ENCODE measurements around the gene MYCT1.
"Not testable (repeated sequence)": the region's sequence is repeated elsewhere in the genome, so short reads cannot be mapped to it uniquely, and the experiment has no call there.

Gene MYCT1

GRCh38 chr6:152697634-152698033 is at the start of gene MYCT1:
TSS of gene MYCT1 (plus strand) at chr6:152697897. CDS start at chr6:152697903, 6 bp downstream.
- no peak for DNase-seq (ENCODE audit: low read depth)

GRCh38 chr6:152648105-152648504 is 49.6 kb upstream of the MYCT1 start:
- no peak for DNase-seq (ENCODE audit: low read depth)

- DNase-seq (ENCODE audit: low read depth): no peak
Observed at GRCh38 chr6:152651986-152652385, 45.7 kb upstream of the MYCT1 start.

GRCh38 chr6:152661776-152662175 is 35.9 kb upstream of the MYCT1 start:
- DNase-seq (ENCODE audit: low read depth): no peak

GRCh38 chr6:152669895-152670294 is 27.8 kb upstream of the MYCT1 start:
- no peak for DNase-seq (ENCODE audit: low read depth)

GRCh38 chr6:152671171-152671570 is 26.5 kb upstream of the MYCT1 start:
- DNase-seq (ENCODE audit: low read depth): no peak

GRCh38 chr6:152673236-152673635 is 24.5 kb upstream of the MYCT1 start:
- DNase-seq (ENCODE audit: low read depth): no peak

GRCh38 chr6:152680151-152680550 is 17.5 kb upstream of the MYCT1 start:
- DNase-seq (ENCODE audit: low read depth): no peak

- DNase-seq (ENCODE audit: low read depth): no peak
Observed at GRCh38 chr6:152680879-152681517, 16.7 kb upstream of the MYCT1 start.

- DNase-seq (ENCODE audit: low read depth): no peak
Observed at GRCh38 chr6:152682141-152682540, 15.6 kb upstream of the MYCT1 start.

GRCh38 chr6:152682935-152683334 is 14.8 kb upstream of the MYCT1 start:
- DNase-seq (ENCODE audit: low read depth): not testable (repeated sequence)

- no peak for DNase-seq (ENCODE audit: low read depth)
Observed at GRCh38 chr6:152685819-152686218, 11.9 kb upstream of the MYCT1 start.

- no peak for DNase-seq (ENCODE audit: low read depth)
Observed at GRCh38 chr6:152695372-152696045, 2.2 kb upstream of the MYCT1 start.

- no peak for DNase-seq (ENCODE audit: low read depth)
Observed at GRCh38 chr6:152696522-152696921, 1.2 kb upstream of the MYCT1 start.

GRCh38 chr6:152698692-152699091 is 995 bp downstream of the MYCT1 start:
- no peak for DNase-seq (ENCODE audit: low read depth)

- no peak for DNase-seq (ENCODE audit: low read depth)
Observed at GRCh38 chr6:152700427-152700826, 2.7 kb downstream of the MYCT1 start.

- DNase-seq (ENCODE audit: low read depth): no peak
Observed at GRCh38 chr6:152701081-152701862, 3.6 kb downstream of the MYCT1 start.

GRCh38 chr6:152701863-152702401 is 4.2 kb downstream of the MYCT1 start:
- DNase-seq (ENCODE audit: low read depth): no peak

GRCh38 chr6:152703750-152704149 is 6.1 kb downstream of the MYCT1 start:
- DNase-seq (ENCODE audit: low read depth): not testable (repeated sequence)

GRCh38 chr6:152705327-152705726 is 7.6 kb downstream of the MYCT1 start:
- DNase-seq (ENCODE audit: low read depth): no peak

GRCh38 chr6:152716322-152716721 is 18.6 kb downstream of the MYCT1 start:
- DNase-seq (ENCODE audit: low read depth): no peak

GRCh38 chr6:152720974-152721373 is 23.3 kb downstream of the MYCT1 start:
- DNase-seq (ENCODE audit: low read depth): no peak

- DNase-seq (ENCODE audit: low read depth): no peak
Observed at GRCh38 chr6:152721956-152722355, 24.3 kb downstream of the MYCT1 start.

All from stimulated activated CD8-positive, alpha-beta memory T cell treated with anti-CD3 and anti-CD28 coated beads, Interleukin-12 subunit alpha, Interleukin-12 subunit beta, amount 100 ng/mL, for 4 hours (primary cell).